NCI-H2196 (cell line): ENCODE data around the gene CD247.

Source experiments
- DNase-seq: peaks from one replicate; lab custom pipeline; 2025; ENCODE audit not compliant: unreplicated experiment; lab: John Stamatoyannopoulos, UW

CD247 gene

DNA sequence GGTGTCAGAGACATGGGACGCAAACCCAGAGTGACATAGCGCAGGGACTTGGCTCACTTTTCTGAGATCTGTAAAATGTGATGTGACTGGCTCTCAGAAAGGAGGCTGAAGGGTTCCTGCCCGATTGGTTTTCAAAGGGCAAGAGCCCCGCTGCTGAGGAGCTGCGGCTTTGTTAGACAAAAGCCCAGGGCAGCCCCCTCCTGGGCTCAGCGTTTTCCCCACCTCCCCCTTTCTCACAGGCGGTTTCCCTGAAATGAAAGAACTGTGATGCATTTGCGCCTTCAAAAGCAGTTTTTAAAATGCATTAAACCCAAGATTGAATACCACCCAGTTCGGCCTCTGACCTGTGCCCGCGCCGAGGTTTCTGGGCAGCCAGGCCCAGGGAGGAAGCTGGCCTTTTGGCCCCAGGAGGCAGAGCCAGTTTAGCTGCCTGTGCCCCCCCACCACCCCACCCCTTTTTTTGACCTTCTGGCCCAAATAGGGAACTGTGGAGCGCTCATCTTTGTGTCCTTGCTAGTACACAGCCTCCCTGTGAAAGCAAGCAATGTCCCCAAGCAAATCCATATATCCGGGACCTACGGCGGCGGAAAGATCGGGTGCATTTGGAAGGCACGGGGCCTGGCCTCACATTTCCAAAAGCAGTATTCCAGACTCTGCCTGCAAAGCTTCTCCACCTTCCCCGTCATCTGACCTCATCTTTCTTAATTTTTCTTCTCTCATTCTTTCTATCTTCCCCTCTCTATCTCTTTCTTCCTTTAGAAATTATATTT lies 28.6 kb downstream of the CD247 start:
- no peak for DNase-seq

DNA sequence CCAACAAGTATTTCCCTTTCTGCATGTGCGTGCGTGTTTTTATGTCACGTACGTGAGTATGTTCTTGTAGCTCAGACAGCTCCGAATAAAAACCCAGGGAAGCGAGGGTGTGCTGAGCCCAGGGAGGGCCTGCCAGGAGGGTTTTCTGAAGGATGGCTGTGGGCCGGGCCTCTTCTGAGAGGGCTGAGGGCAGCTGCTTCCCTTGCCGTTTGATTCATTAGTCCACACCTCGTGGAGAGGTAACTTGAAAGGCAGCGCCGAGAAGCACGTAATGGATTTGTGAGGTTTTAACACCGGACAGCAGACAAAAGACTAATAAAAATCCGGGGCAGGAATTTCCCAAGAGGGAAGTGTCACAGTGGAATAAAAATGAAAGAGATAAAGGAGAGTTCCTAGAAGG lies 29.5 kb downstream of the CD247 start:
- no peak for DNase-seq

DNA sequence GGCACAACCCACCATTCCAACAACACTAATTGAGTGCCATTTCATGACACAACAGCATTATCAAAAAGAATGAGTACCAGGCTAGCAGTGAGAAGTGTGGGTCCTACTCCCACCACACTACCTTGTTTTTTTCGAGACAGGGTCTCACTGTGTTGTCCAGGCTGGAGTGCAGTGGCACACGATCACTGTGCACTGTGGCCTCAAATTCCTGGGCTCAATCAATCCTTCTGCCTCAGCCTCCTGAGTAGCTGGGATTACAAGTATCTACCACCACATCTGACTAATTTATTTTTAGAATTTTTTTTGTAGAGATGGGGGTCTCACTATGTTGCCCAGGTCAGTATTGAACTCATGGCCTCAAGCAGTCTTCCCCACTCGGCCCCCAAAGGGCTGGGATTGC lies 30.7 kb downstream of the CD247 start:
- DNase-seq: no peak

DNA sequence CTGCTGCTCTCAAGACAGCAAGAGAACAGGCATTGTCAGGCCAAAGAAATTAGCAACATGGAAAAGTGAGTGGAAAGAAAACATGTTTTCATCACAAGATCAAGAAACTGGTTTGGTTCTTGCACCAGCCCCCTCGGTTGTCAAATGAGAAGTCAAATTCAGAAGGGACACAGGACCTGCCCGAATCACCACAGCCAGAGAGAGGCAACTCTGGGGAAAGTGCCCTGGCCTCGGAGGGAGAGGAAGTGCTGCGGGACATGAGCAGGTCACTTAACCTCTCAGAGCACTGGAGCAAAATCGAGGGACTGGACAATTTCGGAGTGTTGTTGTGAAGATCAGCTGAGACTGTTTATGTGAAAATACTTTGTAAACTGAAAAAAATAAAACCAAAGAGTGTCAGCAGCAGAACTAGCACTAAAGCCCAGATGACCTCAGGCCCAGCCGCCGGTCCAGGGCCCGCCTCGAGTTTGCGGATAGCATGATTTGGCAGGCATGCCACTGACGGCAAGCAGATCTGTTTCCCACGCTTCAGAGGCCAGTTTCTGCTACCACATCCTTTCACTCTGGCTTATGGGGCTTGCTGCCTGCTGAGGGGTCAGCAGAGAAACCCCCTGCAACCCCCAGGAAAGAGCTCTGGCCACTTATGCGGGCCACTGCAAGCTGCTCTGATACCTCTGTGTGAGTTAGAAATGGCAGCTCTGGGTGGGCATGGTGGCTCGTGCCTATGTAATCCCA lies 32.1 kb downstream of the CD247 start:
- no peak for DNase-seq

DNA sequence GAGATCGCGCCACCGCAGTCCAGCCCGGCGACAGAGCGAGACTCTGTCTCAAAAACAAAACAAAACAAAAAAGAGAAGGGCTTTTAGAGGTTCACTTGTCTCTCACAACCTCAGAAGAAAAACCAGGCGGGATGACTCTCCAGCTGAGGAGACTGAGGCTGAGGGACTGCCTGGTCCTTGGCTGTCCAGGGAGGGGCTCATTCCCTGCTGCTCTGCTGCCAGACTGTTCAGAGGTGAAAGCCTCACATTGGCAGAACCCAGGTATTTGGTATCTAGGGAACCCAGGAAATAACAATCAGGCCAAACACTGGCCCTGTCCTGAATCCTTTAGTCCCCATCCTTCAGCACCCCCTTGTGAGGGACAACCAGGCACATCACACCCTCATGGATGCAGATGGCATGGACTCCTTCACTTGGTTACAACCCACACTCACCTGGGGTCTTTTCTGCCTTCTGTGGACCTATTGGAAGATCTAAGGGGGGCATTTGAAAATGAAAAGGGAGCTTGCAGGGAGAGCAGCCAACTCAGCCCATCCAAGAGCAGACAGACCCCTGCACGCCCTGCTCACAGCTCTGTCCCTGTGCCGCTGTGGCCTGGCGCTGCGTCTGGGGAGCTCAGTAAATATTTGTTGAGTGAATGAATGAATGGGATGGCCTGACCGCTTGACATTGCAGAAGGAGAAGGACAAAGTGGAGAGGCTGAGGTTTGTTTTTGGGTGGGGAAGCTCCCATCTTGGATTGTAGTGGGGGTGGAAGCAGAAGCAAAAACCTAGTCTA lies 33.4 kb downstream of the CD247 start:
- no peak for DNase-seq

DNA sequence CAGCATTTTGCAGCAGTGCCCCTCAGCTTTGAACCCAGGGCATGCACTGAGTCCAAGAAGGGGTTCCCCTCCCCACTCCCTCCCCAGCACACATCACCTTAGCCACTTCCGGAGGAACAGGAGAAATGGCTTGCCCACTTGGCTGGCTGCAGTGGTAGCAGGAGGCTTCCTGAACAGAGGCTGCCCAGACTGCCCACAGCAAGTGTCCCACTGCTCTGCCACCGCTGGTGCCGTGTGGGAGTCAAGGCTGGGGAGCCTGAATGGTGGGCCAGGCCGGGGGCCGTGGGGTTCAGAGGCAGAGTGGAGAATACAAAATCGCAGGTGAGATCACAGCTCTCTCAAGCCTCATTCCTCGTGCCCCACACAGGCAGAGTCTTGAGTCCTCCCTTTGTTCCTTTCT lies 34.5 kb downstream of the CD247 start:
- DNase-seq: no peak

DNA sequence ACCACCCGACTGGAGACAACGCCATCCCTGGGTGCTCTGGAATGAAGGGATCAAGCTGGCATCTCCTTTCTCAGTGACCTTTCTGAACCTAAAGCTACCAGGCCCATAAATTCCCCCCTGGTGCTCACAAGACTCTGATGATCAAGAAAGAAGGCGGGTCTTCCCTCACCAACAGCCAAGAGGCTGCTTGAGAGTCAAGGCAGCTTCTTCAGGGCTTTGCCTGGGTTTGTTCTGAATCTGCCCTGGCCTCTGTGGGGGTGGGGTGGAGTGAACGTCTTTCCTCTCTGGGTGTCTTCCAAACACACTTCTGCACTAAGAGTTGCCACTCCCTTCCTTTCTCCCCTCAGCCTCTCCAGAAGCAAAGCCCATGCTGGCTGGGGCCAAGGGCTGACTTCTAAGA lies 36.1 kb downstream of the CD247 start:
- DNase-seq: no peak

DNA sequence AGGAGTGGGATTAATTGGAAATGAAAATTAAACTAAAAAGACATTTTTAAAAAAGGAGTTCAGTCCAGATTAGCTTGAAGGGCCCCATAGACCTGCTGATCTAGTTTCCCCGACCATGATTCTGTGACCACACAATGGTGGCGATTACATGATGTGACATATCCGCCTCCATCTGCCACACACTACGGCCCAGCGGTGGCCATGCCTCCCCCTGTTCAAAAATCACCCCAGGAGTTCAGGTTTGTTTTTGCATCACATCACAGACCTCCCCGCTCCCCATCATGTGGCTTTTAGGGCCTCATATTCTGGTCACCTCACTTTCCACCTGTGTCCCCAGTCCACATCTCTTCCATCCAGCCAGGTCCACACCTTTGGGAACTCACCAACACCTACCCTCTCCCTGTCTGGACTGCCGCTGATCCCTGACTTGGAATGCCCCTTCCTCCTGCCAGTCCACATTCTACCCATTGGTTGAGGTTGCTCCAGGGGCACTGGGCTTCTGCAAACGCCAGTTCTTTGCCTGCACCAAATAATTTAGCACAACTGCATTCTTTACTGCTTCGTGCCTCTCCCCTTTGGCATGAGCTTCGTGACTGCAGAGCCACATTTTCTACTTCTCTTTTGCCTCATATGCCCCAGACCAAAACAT lies 38.9 kb downstream of the CD247 start:
- no peak for DNase-seq

DNA sequence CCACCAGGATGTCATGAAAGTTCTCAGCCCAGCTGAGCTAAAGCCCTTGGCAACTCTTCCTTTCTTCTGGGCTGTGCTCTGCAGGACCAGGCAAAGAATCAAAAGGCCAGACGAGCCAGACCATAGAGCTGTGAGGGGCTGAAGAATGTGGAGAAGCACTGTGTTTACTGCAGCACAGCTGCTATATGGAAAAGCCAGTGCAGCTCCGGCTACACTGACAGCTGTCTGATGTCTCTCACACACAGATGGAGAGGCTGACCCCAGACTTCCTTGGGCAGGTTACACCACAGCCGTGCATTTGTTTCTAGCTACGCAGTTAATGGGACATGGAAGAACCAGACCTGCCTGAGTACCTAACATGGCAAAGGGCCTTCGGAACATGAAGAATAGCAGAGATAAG lies 40.3 kb downstream of the CD247 start:
- no peak for DNase-seq

DNA sequence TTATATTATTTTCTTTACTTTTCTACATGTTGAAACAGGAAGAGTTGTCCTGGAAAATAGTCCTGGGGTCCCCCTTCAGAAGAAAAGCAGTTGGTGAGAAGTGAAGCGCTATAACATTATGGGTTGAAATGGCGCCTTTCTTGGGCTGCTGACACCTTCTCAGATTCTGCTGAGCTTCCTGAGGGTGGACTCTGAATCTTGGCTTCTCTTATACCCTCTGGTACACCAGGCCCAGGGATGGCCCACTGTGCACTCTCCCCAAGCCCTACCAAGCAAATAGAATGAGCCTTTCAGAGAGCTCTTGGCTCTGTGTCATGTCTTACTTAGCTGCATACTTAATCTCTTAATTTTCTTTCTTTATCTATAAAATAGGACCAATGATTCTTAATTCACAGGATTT lies 42.3 kb downstream of the CD247 start:
- no peak for DNase-seq

DNA sequence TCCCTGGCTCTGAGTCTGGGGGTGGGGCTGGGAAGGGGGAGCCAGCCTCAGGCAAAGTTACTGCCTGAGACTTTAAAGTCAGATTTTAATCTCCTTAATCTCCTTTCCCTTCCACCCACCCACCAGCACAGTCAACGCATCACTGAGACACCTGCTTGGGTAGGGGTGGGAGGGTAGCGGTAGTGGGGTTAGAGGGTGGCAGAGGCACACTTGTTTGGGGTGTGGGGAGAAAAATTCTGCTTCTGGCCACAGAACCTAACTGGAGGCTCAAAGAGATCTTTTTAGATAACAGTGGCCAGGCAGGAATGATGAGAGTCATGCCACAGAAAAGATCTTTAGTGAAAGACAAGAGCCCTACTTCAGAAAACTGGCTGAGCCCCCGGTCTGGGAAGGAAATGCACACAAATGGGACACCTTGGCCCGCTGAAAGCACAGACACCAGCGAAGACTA lies 44.1 kb downstream of the CD247 start:
- DNase-seq: no peak

DNA sequence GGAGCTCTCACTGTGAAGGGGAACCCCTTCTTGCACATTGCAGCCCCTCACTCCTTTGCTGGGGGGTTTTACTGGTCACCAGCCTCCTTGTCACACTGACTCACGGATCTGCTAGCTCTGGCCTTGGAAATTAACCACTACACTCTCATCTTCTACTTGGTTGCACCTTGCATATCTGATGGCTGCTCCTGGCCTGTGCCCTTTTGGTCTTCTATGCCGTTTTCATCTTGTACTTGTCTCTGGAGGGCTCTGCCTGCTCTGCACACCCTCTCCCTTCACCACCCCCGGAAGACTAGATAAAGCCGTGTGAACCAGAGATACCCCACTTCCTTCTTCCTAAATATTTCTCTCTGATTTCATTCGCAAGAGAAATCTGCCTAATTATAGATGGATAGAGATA lies 44.6 kb downstream of the CD247 start:
- no peak for DNase-seq

DNA sequence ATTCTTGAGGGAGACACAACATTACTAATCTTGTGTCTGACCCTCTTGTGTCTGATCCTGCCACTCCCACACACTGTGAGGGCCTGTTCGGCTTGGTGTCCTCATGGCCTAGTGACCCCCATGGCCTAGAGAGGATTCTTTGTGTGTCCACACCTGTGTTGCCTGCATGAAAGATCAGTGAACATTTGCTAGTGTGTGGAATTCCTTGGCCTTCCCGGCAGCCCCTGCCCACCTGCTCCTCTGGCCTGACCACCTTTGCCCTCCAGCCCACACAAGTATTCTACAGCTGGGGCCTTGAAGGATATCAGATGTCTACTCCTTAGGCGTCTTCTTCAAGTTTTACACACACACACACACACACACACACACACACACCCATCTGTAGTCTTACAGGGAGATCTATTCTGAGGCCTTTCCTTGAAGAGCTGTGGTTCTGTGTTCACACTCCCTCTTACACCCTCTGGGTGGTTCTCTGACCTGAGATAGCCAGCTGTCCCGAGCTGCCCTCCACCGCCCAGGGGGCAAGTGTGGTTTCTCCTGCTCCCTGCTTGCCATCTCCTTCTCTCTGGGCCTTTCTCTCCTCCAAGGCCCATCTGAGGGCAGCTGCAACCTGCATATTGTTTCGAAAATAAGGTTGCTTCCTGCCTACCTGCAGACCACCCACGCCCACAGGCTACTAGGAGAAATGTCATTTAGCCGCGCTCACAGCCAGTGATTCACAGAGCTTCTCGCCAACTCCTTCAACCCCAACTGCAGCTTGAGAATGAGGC lies 45.4 kb downstream of the CD247 start:
- no peak for DNase-seq

DNA sequence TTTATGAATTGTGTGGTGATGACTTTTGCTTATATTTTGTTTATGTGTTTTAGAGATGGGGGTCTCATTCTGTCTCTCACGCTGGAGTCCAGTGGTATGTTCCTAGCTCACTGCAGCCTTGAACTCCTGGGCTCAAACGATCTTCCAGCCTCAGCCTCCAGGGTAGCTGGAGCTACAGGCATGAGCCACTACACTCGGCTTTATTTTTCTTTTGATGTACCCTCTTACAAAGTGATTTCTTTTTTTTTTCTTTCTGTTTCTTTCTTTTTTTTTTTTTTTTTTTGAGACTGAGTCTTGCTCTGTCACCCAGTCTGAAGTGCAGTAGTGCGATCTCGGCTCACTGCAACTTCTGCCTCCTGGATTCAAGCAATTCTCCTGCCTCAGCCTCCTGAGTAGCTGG lies 46.8 kb downstream of the CD247 start:
- DNase-seq: no peak

DNA sequence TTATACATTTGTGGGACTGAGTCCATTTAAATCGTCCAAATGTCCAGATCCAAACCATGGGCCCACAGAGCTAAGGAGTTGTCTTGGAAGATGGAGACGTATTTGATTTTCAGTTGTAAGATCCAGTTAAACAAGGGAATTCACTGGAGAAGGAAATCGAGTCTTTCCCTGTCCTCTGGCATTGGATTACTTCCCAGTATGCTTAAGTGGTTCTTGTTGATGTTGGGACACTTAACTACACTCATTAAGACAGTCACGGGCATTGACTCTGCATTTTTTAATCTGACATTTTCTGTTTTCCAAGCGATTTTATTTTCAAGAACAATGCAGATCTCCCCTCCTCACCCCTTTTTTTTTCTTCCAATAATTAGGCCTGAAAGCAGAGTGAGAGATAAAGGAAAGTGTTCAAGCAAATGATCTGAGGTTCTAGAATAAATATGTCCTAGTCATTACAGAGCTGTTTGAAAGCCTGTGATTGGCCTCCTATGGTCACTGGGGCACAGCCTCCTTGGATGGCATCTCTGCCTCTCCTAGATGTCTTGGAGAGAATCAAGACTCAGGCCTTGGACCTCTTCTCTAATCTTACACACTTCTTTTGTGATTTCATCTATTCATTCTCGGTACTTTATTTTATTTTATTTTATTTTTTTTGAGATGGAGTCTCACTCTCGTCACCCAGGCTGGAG lies 48.9 kb downstream of the CD247 start:
- DNase-seq: no peak

DNA sequence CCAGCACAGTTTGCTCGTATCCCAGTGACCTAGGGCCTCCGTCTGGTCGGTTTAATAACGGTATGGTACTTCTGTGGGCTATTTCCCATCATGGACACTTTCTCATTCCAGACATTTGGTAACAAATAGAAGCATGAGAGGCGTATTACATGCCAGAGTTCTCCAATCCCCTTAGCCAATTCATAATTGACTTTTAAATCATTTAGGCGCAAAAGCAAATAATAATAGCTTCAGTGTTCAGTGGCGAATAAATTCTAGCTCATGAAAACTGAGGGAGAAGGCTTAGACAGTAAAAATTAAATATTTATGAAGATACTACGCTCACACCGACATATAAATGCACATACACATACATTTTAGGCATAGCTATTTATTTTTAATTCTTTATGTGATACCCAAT lies 50.6 kb downstream of the CD247 start:
- DNase-seq: no peak

DNA sequence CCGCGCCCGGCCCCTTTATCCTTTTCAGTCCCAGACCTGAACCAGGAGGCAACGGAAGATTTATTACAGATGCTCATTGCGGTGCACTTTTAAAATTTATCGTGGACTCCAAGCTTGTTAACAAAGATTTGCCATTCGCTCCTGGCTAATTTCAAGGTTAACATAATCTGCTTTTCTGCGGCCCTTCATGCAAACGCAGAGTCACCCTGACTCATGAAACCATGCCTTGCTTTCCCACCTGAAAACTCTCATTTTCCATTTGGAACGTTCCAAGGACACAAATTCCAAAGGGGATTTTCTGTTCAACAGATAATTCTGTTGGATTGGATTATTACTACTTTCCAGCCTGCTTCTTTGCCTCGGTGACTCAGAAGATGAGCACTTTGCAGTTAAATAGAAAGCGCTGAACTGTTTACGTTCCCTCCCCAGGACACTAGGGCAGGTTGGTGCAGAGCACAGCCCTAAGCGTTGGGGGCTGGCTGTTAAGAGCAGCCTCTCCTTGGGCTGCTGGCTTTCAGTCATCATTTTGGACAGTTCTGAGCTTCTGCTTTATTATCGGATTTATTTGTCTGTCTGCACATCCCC lies 51.1 kb downstream of the CD247 start:
- no peak for DNase-seq

DNA sequence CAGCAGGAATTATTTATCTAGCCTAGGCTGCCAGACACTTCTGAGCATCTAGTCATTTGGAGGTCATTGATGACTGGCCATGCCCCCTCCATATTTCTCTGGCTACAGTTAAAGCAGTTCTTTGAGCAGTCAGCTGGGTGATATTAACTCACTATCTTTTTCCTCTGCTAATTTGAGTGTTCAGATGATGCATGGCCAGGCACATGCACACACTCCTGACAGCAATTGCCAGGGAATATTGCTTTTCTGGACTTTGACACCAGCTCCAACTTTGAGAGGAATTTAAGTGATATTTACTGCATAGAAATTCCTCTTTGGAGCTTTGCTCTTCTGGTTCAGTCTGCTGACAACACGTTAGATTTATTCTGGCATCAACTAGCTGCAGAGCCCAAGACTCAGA lies 52.6 kb downstream of the CD247 start:
- no peak for DNase-seq

DNA sequence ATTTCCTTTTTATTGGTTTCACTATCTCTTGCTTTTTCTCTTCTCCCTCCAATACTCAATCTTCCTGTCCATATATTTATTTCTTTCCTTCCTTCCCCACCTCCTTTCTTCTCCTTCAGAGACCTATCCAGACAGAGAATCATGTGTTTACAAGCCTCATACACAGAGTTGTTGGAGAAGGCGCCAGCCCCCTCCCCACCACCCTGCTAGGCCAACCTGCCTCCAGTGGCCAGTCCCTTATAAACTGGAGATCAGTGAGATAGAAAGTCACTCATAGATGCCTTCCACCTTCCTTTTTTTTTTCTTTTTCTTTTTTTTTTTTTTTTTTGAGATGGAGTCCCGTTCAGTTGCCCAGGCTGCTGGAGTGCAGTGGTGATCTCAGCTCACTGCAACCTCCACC lies 53.3 kb downstream of the CD247 start:
- DNase-seq: no peak
